CD4-positive, alpha-beta T cell treated with Interferon gamma for 1 hour (primary cell): ENCODE results near the gene UBXN11.

Experiments
- DNase-seq: peaks from one replicate; pipeline ENCODE4 v3.0.0-alpha.2; 2020

Gene UBXN11

DNA sequence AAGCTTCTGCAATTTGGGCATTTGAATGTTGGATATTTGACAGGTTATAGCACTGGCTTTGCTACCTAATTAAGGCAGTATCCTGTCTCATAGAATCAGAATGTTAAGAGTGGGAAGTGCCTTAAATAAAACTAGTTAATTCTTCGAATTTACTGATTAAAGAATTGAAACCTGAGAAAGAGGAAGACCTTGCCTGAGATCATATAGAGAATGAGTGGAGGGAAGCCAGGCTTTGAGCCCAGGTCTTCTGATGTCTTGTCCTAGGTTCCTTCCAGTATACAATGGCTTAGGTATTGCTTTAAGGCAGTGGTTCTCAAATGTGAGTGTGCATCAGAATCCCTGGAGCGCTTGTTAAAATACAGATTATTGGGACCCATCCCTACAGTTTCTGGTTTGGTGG is 47.4 kb downstream of the UBXN11 start:
- no peak for DNase-seq

DNA sequence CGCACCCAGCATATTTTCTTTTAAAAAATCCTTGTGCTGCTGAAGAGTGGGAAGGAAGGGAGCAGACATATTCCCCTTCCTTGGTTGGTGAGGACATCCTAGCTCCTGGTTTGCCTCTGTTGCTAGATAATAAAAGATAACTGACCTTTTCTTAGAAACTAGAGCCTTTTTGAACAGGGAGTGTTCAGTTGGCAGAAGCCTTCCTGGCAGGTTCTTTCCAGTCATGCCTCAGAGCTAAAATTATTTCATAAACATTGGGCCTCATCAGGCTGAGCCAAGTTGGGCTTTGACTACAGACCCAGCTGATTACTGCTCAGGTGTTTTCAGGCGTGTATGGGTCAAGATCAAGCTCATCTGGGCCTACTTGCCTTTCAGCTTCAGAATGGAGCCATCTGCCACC is 49.2 kb downstream of the UBXN11 start:
- DNase-seq = no peak

DNA sequence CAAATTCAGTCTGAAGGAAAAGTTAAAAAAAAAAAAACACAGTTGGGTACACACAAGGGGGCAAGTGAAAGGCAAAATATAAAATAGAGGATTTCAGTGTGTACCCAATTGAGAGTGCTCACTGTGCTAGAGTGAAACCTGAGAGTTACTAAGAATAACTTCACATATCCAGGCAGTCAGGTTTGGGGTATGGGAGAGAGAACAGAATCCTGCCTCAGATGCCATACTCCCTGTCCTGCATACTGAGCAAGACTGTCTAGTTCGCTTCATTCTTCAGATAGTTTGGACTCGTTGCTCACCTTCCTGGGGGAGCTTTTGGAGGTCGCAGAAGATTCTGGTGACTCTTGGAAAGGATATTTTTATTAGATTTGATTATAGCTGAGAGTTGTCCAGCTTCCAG is 52.0 kb downstream of the UBXN11 start:
- no peak for DNase-seq

DNA sequence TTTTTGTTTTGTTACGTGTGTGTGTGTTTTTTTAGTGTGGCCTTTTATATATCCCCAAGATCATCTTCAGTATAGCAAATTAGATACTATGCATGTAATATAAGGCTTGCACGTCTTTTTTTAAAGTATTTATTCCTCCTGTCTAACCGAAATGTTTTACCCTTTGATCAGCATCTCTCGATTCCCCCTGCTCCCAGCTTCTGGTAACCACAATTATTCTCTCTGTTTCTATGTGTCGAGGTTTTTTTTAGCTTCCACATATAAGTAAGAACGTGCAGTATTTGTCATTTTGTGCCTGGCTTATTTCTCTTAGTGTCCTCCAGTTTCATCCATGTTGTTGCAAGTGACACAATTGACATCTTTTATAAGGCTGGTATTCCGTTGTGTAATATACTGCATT is 53.7 kb downstream of the UBXN11 start:
- no peak for DNase-seq

DNA sequence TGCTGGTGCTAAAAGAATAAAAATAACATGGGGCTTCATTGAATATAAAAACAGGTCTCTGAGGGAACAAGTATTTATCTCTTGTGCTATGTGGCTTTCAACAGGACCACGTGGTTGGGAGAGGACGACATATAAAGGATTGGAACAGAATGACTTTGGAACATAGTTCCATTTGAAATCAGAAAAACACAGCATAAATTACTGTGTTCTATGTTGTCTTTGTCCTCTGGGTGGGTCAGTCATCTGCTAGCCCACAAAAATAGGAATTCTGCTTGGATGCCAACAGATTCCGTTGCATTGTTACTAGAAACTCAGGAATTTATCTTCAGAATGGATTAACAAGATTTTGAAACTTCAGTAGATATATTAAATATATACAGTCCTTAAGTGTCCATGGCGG is 66.5 kb downstream of the UBXN11 start:
- no peak for DNase-seq

DNA sequence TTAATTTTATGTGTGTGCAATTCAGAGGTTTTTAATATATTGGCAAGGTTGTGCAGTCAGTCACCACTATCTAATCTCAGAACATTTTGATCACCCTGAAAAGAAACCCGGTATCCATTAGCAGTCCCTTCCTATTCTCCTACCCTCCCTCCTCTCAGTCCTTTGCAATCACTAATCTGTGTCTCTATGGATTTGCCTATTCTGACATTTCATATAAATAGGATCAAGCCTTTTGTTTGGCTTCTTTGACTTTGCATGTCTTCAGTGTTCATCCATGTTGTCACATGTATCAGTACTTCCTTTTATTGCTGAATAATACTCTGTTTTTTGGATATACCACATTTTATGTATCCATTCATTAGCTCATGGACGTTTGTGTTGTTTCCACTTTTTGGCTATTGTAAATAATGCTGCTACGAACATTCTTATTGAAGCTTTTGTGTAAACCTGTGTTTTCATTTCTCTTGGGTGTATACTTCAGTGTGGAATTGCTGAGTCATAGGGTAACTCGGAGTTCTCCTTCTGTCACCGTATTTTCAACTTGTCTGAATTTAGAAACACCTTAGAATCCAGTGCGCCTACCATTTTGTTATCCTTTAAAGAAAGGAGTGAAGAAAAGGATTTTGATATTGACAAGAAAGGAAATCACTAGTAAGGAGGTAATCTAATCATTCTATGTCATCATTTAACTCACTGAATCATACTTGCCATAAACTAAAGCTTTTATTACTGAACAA is 69.0 kb downstream of the UBXN11 start:
- no peak for DNase-seq

DNA sequence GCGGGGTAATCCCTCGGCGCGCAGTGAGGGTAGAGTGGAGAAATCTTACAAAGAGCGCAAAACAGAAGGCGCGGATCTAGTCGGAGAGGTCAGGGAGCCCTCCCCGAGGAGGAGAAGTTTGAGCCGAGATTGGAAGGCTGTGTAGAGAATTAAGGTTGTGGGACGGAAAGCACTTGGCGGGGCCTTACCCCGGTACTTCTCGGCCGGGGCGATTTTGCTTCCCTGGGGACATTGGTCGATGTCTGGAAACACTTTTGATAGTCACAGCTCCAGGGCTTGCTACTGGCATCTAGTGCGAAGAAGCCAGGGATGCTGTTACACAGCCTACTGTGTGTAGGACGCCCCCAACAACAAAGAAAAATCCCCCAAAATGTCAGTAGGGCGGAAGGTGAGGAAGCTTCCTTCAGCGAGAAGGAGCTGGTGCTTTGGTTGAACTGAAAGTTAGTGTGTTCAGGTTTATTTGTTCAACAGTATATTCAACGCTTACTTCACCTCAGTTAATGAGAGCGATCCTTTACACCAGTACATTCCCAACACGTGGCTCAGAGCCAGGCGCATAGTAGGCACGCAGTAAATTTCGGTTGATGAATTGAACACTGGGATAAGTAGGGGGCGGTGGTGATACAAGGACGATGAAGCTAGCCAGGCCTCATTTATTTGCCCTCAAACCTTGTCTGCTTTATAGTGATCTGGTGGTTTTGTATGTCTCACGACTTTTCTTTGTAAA is 71.6 kb downstream of the UBXN11 start:
- no peak for DNase-seq

DNA sequence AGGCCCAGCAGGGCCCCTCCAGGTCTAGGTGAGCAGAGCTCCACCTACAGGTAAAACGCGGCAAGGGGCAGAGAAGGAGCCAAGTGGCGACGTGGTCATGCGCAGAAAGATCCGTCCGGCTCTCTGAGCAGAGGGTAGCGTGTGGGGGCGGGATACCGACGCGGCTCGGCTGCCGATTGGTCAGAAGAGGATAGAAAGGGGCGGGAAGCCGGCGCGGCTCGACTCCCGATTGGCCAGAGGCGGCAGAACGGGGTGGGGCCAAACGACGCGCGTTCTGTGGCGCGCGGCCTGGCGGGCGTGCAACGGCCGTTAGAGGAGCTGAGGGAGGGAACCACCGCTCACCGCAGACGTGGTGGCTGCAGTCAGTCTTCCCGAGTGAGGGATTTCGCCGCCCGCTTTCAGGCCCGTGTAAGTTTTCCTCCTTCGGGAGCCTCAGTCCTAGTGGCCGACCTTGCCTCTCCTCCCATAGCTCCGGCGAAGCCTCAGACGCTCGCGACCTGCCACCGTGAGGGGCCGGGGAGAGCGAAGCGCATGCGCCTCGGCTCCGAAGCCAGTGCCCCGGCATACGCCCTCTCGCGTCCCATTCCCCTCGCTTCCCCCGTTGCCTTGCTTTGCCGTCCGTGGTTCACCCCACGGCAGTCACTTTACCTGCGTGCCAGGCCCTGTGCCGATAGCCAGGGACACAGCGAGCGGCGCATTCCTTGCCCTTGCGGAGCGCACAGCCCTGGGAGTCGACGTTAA is 72.4 kb downstream of the UBXN11 start, which contains the start of gene CEP85:
CEP85 (plus strand) TSS at position 298 of the 741 bp plus-strand sequence. CDS start 5,584 bp downstream, outside the sequence.
- peak; percentile 97 for DNase-seq
